Gastroesophageal sphincter (tissue), 4 donors: ENCODE measurements around the gene FAM117A. TPM values are rescaled to one million over a fixed set of nuclear protein-coding genes. Genes with fewer than 3 reads are reported as not detected.
"Not testable (repeated sequence)": the region's sequence is repeated elsewhere in the genome, so short reads cannot be mapped to it uniquely, and the experiment has no call there.

Experiments
- ATAC-seq: fragments of 150-250 bp; one replicate; pipeline ENCODE4 v1.9.1; 2016; ENCODE audit warnings: mild to moderate bottlenecking, moderate library complexity
- H3K27ac ChIP-seq, 4 donors: fragments of 200-600 bp; sonication (generic) in 3 of 4; 1 replicate in 3 of 4; 2 replicates in 1 of 4; pipeline ENCODE4 v1.5.1; 2016 to 2019
- H3K27me3 ChIP-seq: fragments of 200-600 bp; sonication (generic); one replicate; pipeline ENCODE4 v1.5.1; 2019
- H3K36me3 ChIP-seq, 2 donors: fragments of 200-600 bp; sonication (generic); one replicate each; pipeline ENCODE4 v1.5.1; 2019; ENCODE audit warnings: control low read depth in 1 of 2
- H3K4me1 ChIP-seq, 3 donors: fragments of 200-600 bp; sonication (generic); 1 replicate in 2 of 3; 2 replicates in 1 of 3; pipeline ENCODE4 v1.5.1; 2016 to 2019; ENCODE audit warnings: control low read depth in 2 of 3
- H3K4me3 ChIP-seq, 2 donors: fragments of 200-600 bp; sonication (generic); one replicate each; pipeline ENCODE4 v1.5.1; 2019; ENCODE audit warnings: mild to moderate bottlenecking in 1 of 2, moderate library complexity in 1 of 2
- H3K9me3 ChIP-seq, 3 donors: fragments of 200-600 bp; sonication (generic); one replicate each; pipeline ENCODE4 v1.5.1; 2017 to 2019; ENCODE audit warnings: control low read depth in 2 of 3
- EP300 ChIP-seq: sonication (generic); formaldehyde crosslinking; IDR thresholded peaks from one replicate; pipeline ENCODE4 v1.6.1; 2017; ENCODE audit warnings: antibody characterized with exemption, mild to moderate bottlenecking
- POLR2A ChIP-seq, 2 donors: fragments of 450-650 bp; IDR thresholded peaks; one replicate each; pipeline ENCODE4 v1.6.1; 2017; ENCODE audit warnings: antibody characterized with exemption in 2 of 2, mild to moderate bottlenecking in 2 of 2, moderate library complexity in 1 of 2
- POLR2AphosphoS5 ChIP-seq: sonication (generic); formaldehyde crosslinking; IDR thresholded peaks from one replicate; pipeline ENCODE4 v1.6.1; 2017; ENCODE audit warnings: antibody characterized with exemption
- WGBS, 2 donors: methylation state at CpG; one replicate each; pipeline ENCODE4 v1.1.5; 2018; ENCODE audit warnings: low coverage in 1 of 2; 5-methylcytosine and 5-hydroxymethylcytosine counted together
- total RNA-seq, 4 donors: library from RNA; depleted of rRNA; stranded (reverse); fragments of >200 nt; gene quantifications; one replicate each; pipeline ENCODE4 v1.1.0, GENCODE V29; 2016
- TF ChIP-seq, protein P1 (sequence below), 4 experiments: fragments of 200-600 bp in 2 of 4; fragments of 450-650 bp in 2 of 4; sonication (generic) in 1 of 4; IDR thresholded peaks; one replicate each; pipeline ENCODE4 v1.5.1; 2017 to 2019; ENCODE audit warnings: antibody characterized with exemption in 4 of 4, mild to moderate bottlenecking in 2 of 4, moderate library complexity in 2 of 4

FAM117A gene
- total RNA-seq, 4 donors from 2014 or later = 12.4 to 39.5 (median 19.8) TPM

DNA sequence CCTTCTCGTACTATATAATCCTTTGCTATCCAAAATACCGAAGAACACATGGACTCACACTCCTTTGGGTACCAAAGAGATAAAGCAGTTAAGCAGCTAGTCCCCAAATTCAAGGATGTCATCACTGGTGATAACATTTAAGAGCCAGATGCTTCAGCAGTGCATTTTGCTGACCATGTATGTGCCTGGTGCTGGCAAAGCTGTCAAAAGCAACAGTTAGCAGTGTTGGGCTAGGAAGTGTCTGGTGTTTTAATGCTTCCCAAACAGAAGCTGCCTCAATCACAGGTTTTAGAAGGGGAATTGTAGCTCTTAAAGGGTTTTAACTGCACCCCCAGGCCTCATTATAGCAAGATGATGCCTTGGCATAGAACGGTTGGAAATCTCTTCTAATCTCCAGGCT is 4.7 kb downstream of the FAM117A start:
- H3K4me1 ChIP-seq = peaks cover 0 to 87% (median 9%) of the 10 kb centered on the region in 3 donors
- no peaks in the 10 kb centered on the region for H3K9me3 ChIP-seq
- no peak overlapping the region for H3K4me3 ChIP-seq
- TF ChIP-seq, protein P1, sequence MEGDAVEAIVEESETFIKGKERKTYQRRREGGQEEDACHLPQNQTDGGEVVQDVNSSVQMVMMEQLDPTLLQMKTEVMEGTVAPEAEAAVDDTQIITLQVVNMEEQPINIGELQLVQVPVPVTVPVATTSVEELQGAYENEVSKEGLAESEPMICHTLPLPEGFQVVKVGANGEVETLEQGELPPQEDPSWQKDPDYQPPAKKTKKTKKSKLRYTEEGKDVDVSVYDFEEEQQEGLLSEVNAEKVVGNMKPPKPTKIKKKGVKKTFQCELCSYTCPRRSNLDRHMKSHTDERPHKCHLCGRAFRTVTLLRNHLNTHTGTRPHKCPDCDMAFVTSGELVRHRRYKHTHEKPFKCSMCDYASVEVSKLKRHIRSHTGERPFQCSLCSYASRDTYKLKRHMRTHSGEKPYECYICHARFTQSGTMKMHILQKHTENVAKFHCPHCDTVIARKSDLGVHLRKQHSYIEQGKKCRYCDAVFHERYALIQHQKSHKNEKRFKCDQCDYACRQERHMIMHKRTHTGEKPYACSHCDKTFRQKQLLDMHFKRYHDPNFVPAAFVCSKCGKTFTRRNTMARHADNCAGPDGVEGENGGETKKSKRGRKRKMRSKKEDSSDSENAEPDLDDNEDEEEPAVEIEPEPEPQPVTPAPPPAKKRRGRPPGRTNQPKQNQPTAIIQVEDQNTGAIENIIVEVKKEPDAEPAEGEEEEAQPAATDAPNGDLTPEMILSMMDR (IDR thresholded peaks at IDR 0.05) = no peak
- TF ChIP-seq POLR2A (IDR thresholded peaks at IDR 0.05) (no peak), POLR2AphosphoS5 (no peak), EP300 (no peak)
- 50 to 55% methylated on average over 3 of the region's 3 CpGs for WGBS, 2 donors
- peaks cover 0 to 9% of the 10 kb centered on the region in 2 donors for H3K36me3 ChIP-seq
- ATAC-seq = no peak
- H3K27me3 ChIP-seq = no peaks in the 10 kb centered on the region
- H3K27ac ChIP-seq = peak overlapping the region in 2 of 4 donors; percentile 1 to 93

DNA sequence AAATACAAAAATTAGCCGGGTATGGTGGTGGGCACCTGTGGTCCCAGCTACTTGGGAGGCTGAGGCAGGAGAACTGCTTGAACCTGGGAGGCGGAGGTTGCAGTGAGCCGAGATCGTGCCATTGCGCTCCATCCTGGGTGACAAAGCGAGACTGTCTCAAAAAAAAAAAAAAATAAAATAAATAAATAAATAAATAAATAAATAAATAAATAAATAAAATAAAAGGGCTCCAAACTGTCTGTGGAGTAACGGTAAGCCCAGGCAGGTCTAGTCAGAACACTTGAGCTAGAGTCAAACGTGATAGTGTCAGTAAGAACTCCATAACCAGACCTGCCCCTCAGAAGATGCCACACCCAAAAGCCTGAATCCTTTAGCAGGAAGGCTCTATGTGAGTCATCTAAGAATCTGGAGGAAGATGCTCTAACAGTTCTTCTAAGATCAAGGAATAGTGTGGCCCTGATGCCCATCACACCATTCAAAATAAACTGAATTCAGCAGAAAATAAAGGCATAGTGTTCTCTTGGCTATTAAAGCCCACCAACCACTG is 5.4 kb downstream of the FAM117A start:
- not testable (repeated sequence) for H3K36me3 ChIP-seq, H3K27me3 ChIP-seq, H3K9me3 ChIP-seq, ATAC-seq, H3K4me3 ChIP-seq
- Histone ChIP-seq H3K4me1 (peaks cover 0 to 94% (median 9%) of the 10 kb centered on the region in 3 donors), H3K27ac (peak overlapping the region in 2 of 4 donors; percentile 1 to 21)
- WGBS, 2 donors = 59 to 82% methylated on average over 3 to 8 of the region's 8 CpGs

DNA sequence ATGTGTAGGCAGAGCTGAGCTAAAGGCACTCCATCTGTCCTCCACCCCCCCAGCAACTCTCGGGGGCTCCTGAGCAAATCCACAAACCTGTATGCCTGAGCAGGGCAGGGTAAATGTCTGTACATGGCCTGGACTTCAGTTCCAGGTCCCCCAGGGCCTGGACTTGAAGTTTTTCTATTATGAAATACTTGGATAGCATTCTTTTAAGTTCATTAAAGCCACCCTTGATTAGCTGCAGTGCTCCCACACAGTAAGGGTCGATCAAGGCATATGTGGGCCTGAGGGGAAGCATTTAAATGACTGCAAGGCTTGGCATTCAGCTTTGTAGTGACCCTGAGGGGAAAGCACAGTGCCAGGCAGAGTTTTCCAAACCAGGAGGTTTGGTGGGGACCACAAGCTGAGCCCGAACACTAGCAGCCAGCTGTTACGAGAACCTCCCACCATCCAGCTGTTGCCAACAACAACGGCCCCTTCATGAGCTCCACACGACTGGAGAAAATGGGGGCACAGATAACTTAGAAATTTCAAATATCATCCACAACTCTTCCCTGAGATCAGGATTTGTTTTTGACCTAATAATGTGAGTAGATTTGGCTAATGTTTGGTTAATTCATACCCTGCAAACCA is 6.7 kb downstream of the FAM117A start:
- Histone ChIP-seq H3K27me3 (no peaks in the 10 kb centered on the region), H3K27ac (peak overlapping the region in 2 of 4 donors; percentile 32 to 43), H3K9me3 (no peaks in the 10 kb centered on the region), H3K36me3 (peaks cover 0 to 9% of the 10 kb centered on the region in 2 donors), H3K4me1 (peaks cover 0 to 91% (median 0%) of the 10 kb centered on the region in 3 donors), H3K4me3 (no peak overlapping the region)
- WGBS, 2 donors = 46 to 50% methylated on average over 1 to 2 of the region's 6 CpGs
- TF ChIP-seq POLR2A (IDR thresholded peaks at IDR 0.05) (no peak), POLR2AphosphoS5 (no peak)
- no peak for ATAC-seq

DNA sequence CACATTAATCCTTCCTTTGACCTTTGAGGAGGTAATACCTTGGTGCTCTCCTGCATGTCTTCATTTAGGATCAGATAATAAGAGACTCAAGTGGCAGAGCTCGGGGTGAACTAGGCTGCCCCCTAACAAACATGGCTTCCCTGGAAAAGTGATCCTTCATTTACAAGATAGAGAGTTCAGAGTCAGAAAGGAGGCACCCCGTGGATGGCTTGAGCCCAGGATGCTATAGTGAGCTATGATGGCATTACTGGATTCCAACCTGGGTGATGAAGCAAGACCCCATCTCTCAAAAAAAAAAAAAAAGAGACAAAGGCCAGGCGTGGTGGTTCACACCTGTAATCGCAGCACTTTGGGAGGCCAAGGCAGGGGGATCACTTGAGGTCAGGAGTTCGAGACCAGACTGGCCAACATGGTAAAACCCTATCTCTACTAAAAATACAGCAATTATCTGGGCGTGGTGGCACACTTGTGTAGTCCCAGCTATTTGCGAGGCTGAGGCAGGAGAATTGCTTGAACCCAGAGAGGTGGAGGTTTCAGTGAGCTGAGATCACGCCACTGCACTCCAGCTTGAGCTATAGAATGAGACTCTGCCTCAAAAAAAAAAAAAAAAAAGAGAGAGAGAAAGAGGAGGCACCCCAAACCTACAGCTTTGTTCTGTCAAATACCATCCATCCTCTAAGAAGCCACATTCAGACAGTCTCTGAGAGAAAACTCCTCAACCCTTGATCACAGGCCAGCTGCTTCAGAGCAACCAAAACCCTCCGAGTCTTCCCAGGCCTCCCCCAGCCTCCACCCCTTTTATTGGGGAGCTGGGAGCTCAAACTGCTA is 7.4 kb downstream of the FAM117A start:
- Histone ChIP-seq H3K9me3 (no peaks in the 10 kb centered on the region), H3K36me3 (peaks cover 0 to 9% of the 10 kb centered on the region in 2 donors), H3K4me3 (no peak overlapping the region), H3K27me3 (no peaks in the 10 kb centered on the region), H3K4me1 (peaks cover 0 to 87% (median 0%) of the 10 kb centered on the region in 3 donors), H3K27ac (peak overlapping the region in 2 of 4 donors; percentile 32 to 43)
- WGBS, 2 donors = 80 to 85% methylated on average over 2 to 8 of the region's 9 CpGs
- no peak for ATAC-seq
- no peak for TF ChIP-seq EP300
- TF ChIP-seq POLR2AphosphoS5 = no peak
- no peak for TF ChIP-seq POLR2A (IDR thresholded peaks at IDR 0.05)
- TF ChIP-seq, protein P1 (IDR thresholded peaks at IDR 0.05) = no peak

DNA sequence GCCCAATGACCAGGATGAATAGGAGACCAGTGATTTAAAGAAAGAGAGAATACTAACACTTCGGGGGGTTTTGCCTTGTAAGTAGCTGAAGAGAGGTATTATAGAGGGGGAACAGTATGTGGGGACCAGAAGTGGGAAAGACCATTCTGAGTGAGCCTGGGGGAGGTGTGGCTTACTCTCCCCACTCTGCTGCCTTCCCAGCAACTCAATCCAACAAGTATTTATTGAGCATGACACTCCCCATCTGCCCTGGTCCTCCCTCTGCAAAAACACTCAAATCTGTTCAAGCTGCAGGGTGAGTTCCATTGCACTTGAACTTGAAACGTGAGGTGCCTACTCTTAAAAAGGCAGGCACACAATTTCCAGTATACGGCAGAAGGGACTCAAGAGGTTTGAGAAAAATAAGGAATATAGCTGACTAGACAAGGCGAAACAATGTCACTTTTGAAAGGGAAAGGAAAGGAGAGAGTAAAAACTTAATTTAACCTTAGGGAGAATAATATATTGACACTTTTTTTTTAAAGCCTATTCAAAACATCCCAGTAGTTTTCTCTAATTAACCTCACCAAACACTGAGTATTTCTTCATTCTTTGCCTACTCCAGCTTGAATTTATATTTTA is 8.2 kb downstream of the FAM117A start:
- Histone ChIP-seq H3K9me3 (no peaks in the 10 kb centered on the region), H3K4me3 (no peak overlapping the region), H3K27me3 (no peaks in the 10 kb centered on the region), H3K27ac (peak overlapping the region in 1 of 4 donors; percentile 43), H3K36me3 (peaks cover 0 to 9% of the 10 kb centered on the region in 2 donors), H3K4me1 (peaks cover 0 to 79% (median 0%) of the 10 kb centered on the region in 3 donors)
- 75 to 77% methylated on average over 2 to 4 of the region's 4 CpGs for WGBS, 2 donors
- TF ChIP-seq, protein P1 (IDR thresholded peaks at IDR 0.05) = no peak
- TF ChIP-seq POLR2A (IDR thresholded peaks at IDR 0.05) (no peak), POLR2AphosphoS5 (no peak), EP300 (no peak)
- ATAC-seq = no peak
